Measurements from ENCODE around the gene NTM. TPM values are rescaled to one million over a fixed set of nuclear protein-coding genes. Genes with fewer than 3 reads are reported as not detected.

NTM gene
- total RNA-seq, 2 donors from 2014 or later, result 19.1 to 44.7 TPM

DNA sequence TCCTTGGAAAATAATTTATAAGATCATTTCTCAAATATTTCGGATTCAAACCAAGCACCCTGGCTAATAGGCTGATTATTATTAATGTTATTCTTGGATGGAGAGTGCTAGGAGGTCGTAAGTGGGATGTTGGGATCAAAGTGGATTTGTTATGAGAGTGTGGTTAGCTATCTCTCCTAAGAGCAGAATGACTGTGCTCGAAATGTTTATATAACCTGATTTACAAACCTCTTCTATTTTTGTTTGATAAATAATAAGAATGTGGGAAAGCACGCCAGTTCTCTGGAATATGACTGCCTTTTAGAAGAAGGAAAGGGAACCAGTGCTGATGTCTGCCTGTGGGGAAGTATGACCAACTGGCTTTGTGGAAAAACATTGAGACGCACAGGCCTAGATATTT, 527.5 kb downstream of the NTM start:
- no peak for DNase-seq (ENCODE audit: low spot score)
- Histone ChIP-seq H3K9me3 (no peaks in the 10 kb centered on the region), H3K4me1 (peaks cover 0 to 21% of the 10 kb centered on the region in 2 donors), H3K27me3 (no peaks in the 10 kb centered on the region), H3K4me3 (no peak overlapping the region), H3K27ac (peak overlapping the region in 1 of 2 donors; percentile 10), H3K36me3 (no peaks in the 10 kb centered on the region)
- TF ChIP-seq, protein P1, sequence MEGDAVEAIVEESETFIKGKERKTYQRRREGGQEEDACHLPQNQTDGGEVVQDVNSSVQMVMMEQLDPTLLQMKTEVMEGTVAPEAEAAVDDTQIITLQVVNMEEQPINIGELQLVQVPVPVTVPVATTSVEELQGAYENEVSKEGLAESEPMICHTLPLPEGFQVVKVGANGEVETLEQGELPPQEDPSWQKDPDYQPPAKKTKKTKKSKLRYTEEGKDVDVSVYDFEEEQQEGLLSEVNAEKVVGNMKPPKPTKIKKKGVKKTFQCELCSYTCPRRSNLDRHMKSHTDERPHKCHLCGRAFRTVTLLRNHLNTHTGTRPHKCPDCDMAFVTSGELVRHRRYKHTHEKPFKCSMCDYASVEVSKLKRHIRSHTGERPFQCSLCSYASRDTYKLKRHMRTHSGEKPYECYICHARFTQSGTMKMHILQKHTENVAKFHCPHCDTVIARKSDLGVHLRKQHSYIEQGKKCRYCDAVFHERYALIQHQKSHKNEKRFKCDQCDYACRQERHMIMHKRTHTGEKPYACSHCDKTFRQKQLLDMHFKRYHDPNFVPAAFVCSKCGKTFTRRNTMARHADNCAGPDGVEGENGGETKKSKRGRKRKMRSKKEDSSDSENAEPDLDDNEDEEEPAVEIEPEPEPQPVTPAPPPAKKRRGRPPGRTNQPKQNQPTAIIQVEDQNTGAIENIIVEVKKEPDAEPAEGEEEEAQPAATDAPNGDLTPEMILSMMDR (IDR thresholded peaks at IDR 0.05), result no peak

DNA sequence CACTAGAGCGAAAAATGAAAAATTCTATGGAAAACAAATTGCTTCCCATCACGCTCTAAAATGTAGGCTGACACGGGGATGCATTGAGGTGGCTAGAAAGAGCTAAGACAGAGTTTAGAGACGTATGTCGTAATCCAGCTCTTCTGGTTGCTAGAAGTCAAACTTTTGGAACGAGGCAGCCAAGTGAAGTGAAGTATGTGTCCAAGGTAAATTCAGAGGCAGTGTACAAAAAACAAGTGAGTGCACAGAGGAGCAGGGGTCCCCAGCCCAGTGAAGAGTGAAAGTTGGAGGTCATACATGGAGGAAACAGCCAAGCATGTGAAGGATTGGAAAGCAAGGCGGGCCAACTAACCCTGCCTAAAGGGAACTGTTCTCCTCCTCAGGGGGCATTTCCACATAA, 528.5 kb downstream of the NTM start:
- Histone ChIP-seq H3K36me3 (no peaks in the 10 kb centered on the region), H3K4me1 (peaks cover 0 to 21% of the 10 kb centered on the region in 2 donors), H3K9me3 (no peaks in the 10 kb centered on the region), H3K4me3 (no peak overlapping the region), H3K27me3 (no peaks in the 10 kb centered on the region), H3K27ac (no peak overlapping the region)
- no peak for DNase-seq (ENCODE audit: low spot score)
- TF ChIP-seq, protein P1 (IDR thresholded peaks at IDR 0.05), result no peak

- no peak overlapping the region for H3K4me3 ChIP-seq
- TF ChIP-seq, protein P1 (IDR thresholded peaks at IDR 0.05), result no peak
- no peaks in the 10 kb centered on the region for H3K9me3 ChIP-seq
- peaks cover 0 to 9% of the 10 kb centered on the region in 2 donors for H3K4me1 ChIP-seq
- no peaks in the 10 kb centered on the region for H3K36me3 ChIP-seq
- no peaks in the 10 kb centered on the region for H3K27me3 ChIP-seq
- no peak for DNase-seq (ENCODE audit: low spot score)
- H3K27ac ChIP-seq, result no peak overlapping the region
Observed at GRCh38 chr11:131899950-131900580, 529.6 kb downstream of the NTM start.

GRCh38 chr11:131902421-131902820, 532.0 kb downstream of the NTM start:
- Histone ChIP-seq H3K4me3 (no peak overlapping the region), H3K27ac (no peak overlapping the region), H3K9me3 (no peaks in the 10 kb centered on the region), H3K36me3 (no peaks in the 10 kb centered on the region), H3K27me3 (no peaks in the 10 kb centered on the region), H3K4me1 (peaks cover 0 to 6% of the 10 kb centered on the region in 2 donors)
- DNase-seq (ENCODE audit: low spot score), result no peak
- TF ChIP-seq, protein P1 (IDR thresholded peaks at IDR 0.05), result no peak

- Histone ChIP-seq H3K36me3 (no peaks in the 10 kb centered on the region), H3K27me3 (no peaks in the 10 kb centered on the region), H3K4me3 (no peak overlapping the region), H3K27ac (no peak overlapping the region), H3K4me1 (peaks cover 0 to 6% of the 10 kb centered on the region in 2 donors), H3K9me3 (no peaks in the 10 kb centered on the region)
- DNase-seq (ENCODE audit: low spot score), result no peak
- TF ChIP-seq, protein P1 (IDR thresholded peaks at IDR 0.05), result no peak
Observed at GRCh38 chr11:131903074-131903473, 532.7 kb downstream of the NTM start.

GRCh38 chr11:131904756-131905155, 534.3 kb downstream of the NTM start:
- no peaks in the 10 kb centered on the region for H3K9me3 ChIP-seq
- no peak overlapping the region for H3K27ac ChIP-seq
- H3K27me3 ChIP-seq, result no peaks in the 10 kb centered on the region
- TF ChIP-seq, protein P1 (IDR thresholded peaks at IDR 0.05), result no peak
- no peak for DNase-seq (ENCODE audit: low spot score)
- no peak overlapping the region for H3K4me3 ChIP-seq
- H3K4me1 ChIP-seq, result peaks cover 0 to 6% of the 10 kb centered on the region in 2 donors
- no peaks in the 10 kb centered on the region for H3K36me3 ChIP-seq
